Measurements from ENCODE around the gene RNU11.
A peak's percentile ranks its signal among the peaks of the same experiment; 100 is the strongest.
"Not testable (repeated sequence)": the region's sequence is repeated elsewhere in the genome, so short reads cannot be mapped to it uniquely, and the experiment has no call there.

RNU11 gene

GRCh38 chr1:28668191-28668955 is 20.0 kb downstream of the RNU11 start, which contains the start of gene GMEB1:
Gene GMEB1, plus strand, starts transcription at chr1:28668784. Its CDS starts 14,829 bp downstream, at chr1:28683613.
- Histone ChIP-seq H3K36me3 (ENCODE audit: low read length) (no peaks in the 10 kb centered on the region), H3K9me3 (ENCODE audit: insufficient read depth, low read length) (no peaks in the 10 kb centered on the region), H3K79me2 (ENCODE audit: insufficient read depth, low read length) (peaks cover 31% of the 10 kb centered on the region), H3K4me2 (ENCODE audit: low read depth, low read length, poor library complexity, severe bottlenecking) (peak within 1 kb of the TSS; percentile 92), H3K4me3 (ENCODE audit: insufficient read depth, low read length, poor library complexity, severe bottlenecking) (peak within 1 kb of the TSS; percentile 93), H3K9me2 (replicated peaks; ENCODE audit: insufficient read depth, low read length) (no peaks in the 10 kb centered on the region), H3K27ac (ENCODE audit: low read depth, low read length) (peak within 1 kb of the TSS; percentile 99), H3K9ac (ENCODE audit: low read length) (peak within 1 kb of the TSS; percentile 100), H2AFZ (ENCODE audit: low read depth, low read length, severe bottlenecking) (peak within 1 kb of the TSS; percentile 49), H3F3A (ENCODE audit: insufficient read depth) (peaks cover 17% of the 10 kb centered on the region), H3K27me3 (ENCODE audit: low read length) (no peaks in the 10 kb centered on the region), H4K20me1 (ENCODE audit: low read depth, low read length) (no peaks in the 10 kb centered on the region)
- TF ChIP-seq EZH2phosphoT487 (conservative IDR thresholded peaks at IDR 0.05; ENCODE audit: low read length): no peak
- TF ChIP-seq, protein P1, sequence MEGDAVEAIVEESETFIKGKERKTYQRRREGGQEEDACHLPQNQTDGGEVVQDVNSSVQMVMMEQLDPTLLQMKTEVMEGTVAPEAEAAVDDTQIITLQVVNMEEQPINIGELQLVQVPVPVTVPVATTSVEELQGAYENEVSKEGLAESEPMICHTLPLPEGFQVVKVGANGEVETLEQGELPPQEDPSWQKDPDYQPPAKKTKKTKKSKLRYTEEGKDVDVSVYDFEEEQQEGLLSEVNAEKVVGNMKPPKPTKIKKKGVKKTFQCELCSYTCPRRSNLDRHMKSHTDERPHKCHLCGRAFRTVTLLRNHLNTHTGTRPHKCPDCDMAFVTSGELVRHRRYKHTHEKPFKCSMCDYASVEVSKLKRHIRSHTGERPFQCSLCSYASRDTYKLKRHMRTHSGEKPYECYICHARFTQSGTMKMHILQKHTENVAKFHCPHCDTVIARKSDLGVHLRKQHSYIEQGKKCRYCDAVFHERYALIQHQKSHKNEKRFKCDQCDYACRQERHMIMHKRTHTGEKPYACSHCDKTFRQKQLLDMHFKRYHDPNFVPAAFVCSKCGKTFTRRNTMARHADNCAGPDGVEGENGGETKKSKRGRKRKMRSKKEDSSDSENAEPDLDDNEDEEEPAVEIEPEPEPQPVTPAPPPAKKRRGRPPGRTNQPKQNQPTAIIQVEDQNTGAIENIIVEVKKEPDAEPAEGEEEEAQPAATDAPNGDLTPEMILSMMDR (IDR thresholded peaks at IDR 0.05; ENCODE audit: insufficient read depth, low read length, poor library complexity, severe bottlenecking): no peak

GRCh38 chr1:28668956-28669723 is 20.7 kb downstream of the RNU11 start:
- no peaks in the 10 kb centered on the region for H3K9me3 ChIP-seq (ENCODE audit: insufficient read depth, low read length)
- peak overlapping the region; percentile 20 for H2AFZ ChIP-seq (ENCODE audit: low read depth, low read length, severe bottlenecking)
- no peak for TF ChIP-seq EZH2phosphoT487 (conservative IDR thresholded peaks at IDR 0.05; ENCODE audit: low read length)
- TF ChIP-seq, protein P1 (IDR thresholded peaks at IDR 0.05; ENCODE audit: insufficient read depth, low read length, poor library complexity, severe bottlenecking): no peak
- H3K9me2 ChIP-seq (replicated peaks; ENCODE audit: insufficient read depth, low read length): no peaks in the 10 kb centered on the region
- H3K27me3 ChIP-seq (ENCODE audit: low read length): no peaks in the 10 kb centered on the region
- H3K4me2 ChIP-seq (ENCODE audit: low read depth, low read length, poor library complexity, severe bottlenecking): peak overlapping the region; percentile 92
- peaks cover 17% of the 10 kb centered on the region for H3F3A ChIP-seq (ENCODE audit: insufficient read depth)
- H3K4me3 ChIP-seq (ENCODE audit: insufficient read depth, low read length, poor library complexity, severe bottlenecking): peak overlapping the region; percentile 93
- H4K20me1 ChIP-seq (ENCODE audit: low read depth, low read length): no peaks in the 10 kb centered on the region
- H3K9ac ChIP-seq (ENCODE audit: low read length): peak overlapping the region; percentile 100
- peaks cover 35% of the 10 kb centered on the region for H3K79me2 ChIP-seq (ENCODE audit: insufficient read depth, low read length)
- no peaks in the 10 kb centered on the region for H3K36me3 ChIP-seq (ENCODE audit: low read length)
- peak overlapping the region; percentile 99 for H3K27ac ChIP-seq (ENCODE audit: low read depth, low read length)

DNA sequence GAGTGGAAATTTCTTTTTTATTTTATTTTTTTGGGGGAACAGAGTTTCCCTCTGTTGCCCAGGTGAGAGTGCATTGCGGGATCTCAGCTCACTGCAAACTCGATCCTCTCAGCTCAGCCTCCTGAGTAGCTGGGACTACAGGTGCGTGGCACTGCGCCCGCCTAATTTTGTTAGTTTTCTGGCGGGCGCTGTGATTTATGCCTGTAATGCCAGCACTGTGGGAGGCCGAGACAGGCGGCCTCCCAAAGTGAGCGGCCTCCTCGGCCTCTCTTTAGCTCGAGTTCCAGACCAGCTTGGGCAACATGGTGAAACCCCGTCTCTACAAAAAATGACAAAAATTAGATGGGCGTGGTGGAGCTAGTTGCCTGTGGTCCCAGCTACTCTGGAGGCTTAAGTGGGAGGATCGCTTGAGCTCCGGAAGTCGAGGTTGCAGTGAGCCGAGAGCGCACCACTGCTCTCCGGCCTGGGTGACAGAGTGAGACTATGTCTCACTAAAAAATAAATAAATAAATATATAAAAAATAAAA is 22.9 kb downstream of the RNU11 start:
- Histone ChIP-seq H3K27me3 (ENCODE audit: low read length) (no peaks in the 10 kb centered on the region), H3K27ac (ENCODE audit: low read depth, low read length) (no peak overlapping the region), H3F3A (ENCODE audit: insufficient read depth) (peaks cover 17% of the 10 kb centered on the region), H3K4me3 (ENCODE audit: insufficient read depth, low read length, poor library complexity, severe bottlenecking) (no peak overlapping the region), H2AFZ (ENCODE audit: low read depth, low read length, severe bottlenecking) (no peak overlapping the region), H3K36me3 (ENCODE audit: low read length) (no peaks in the 10 kb centered on the region), H3K4me2 (ENCODE audit: low read depth, low read length, poor library complexity, severe bottlenecking) (no peak overlapping the region), H3K9ac (ENCODE audit: low read length) (no peak overlapping the region), H4K20me1 (ENCODE audit: low read depth, low read length) (no peaks in the 10 kb centered on the region), H3K9me3 (ENCODE audit: insufficient read depth, low read length) (no peaks in the 10 kb centered on the region), H3K79me2 (ENCODE audit: insufficient read depth, low read length) (peaks cover 44% of the 10 kb centered on the region), H3K9me2 (replicated peaks; ENCODE audit: insufficient read depth, low read length) (no peaks in the 10 kb centered on the region)
- TF ChIP-seq, protein P1 (IDR thresholded peaks at IDR 0.05; ENCODE audit: insufficient read depth, low read length, poor library complexity, severe bottlenecking): no peak
- TF ChIP-seq EZH2phosphoT487 (conservative IDR thresholded peaks at IDR 0.05; ENCODE audit: low read length): no peak

DNA sequence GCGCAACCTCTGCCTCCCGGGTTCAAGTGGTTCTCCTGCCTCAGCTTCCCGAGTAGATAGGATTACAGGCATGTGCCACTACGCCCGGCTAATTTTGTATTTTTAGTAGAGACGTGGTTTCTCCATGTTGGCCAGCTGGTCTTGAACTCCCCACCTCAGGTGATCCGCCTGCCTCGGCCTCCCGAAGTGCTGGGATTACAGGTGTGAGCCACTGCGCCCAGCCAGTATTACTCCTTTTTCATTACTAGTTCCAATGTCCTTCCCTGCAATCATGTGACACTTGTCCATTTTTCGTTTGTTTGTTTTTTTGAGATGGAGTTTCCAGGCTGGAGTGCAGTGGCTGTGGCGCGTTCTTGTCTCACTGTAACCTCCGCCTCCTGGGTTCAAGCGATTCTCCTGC is 24.6 kb downstream of the RNU11 start:
- not testable (repeated sequence) for H3K9me3 ChIP-seq (ENCODE audit: insufficient read depth, low read length); H3K4me3 ChIP-seq (ENCODE audit: insufficient read depth, low read length, poor library complexity, severe bottlenecking); H3K27me3 ChIP-seq (ENCODE audit: low read length); H3K9me2 ChIP-seq (replicated peaks; ENCODE audit: insufficient read depth, low read length); H4K20me1 ChIP-seq (ENCODE audit: low read depth, low read length); H3K36me3 ChIP-seq (ENCODE audit: low read length); H3K9ac ChIP-seq (ENCODE audit: low read length); H3K4me2 ChIP-seq (ENCODE audit: low read depth, low read length, poor library complexity, severe bottlenecking); H3K27ac ChIP-seq (ENCODE audit: low read depth, low read length); H2AFZ ChIP-seq (ENCODE audit: low read depth, low read length, severe bottlenecking)
- Histone ChIP-seq H3K79me2 (ENCODE audit: insufficient read depth, low read length) (peaks cover 57% of the 10 kb centered on the region), H3F3A (ENCODE audit: insufficient read depth) (peaks cover 14% of the 10 kb centered on the region)
